NK-92 (cell line): ENCODE data around the gene CFAP73.
"Not testable (repeated sequence)": the region's sequence is repeated elsewhere in the genome, so short reads cannot be mapped to it uniquely, and the experiment has no call there.

Experiments used
- DNase-seq: peaks from one replicate; lab custom pipeline; 2025; ENCODE audit not compliant: unreplicated experiment; lab: John Stamatoyannopoulos, UW

Gene CFAP73

GRCh38 chr12:113186666-113187325, 37.3 kb downstream of the CFAP73 start:
- no peak for DNase-seq

DNA sequence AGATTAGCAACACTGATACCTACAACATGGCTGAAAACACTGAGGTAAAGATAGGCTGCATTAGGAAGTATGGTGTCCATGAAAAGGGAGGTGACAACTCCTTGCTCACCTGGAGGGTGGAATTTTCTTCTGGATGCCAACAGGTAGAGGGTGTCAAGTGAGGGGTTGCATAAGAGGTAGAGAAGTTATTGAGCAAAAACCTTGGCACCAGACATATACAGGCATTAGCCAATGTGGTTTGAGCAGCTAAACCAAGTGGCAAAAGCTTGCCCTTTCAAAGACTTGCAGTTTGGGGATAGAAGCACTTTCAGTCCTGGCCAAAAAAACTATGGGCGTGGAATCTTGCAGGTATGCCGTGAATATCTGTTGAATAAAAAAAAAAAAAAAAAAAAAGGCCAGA, 39.8 kb downstream of the CFAP73 start:
- DNase-seq: no peak

- DNase-seq: no peak
These were observed 41.2 kb downstream of the CFAP73 start for GRCh38 chr12:113190761-113191160.

DNA sequence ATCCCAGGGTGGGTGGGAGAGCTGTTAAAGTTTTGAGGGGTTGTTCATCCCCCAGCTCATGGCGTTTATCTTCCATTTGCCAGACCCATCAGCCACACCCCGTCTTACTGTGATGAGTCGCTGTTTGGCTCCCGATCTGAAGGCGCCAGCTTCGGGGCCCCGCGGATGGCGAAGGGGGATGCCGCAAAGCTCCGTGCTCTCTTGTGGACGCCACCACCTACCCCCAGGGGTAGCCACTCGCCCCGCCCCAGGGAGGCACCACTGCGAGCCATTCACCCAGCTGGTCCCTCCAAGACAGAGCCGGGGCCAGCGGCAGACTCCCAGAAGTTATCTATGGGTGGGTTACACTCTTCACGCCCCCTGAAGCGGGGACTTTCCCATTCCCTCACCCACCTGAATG, 41.7 kb downstream of the CFAP73 start:
- DNase-seq: no peak

GRCh38 chr12:113194971-113195391, 45.5 kb downstream of the CFAP73 start:
- no peak for DNase-seq

GRCh38 chr12:113195598-113195997, 46.1 kb downstream of the CFAP73 start:
- no peak for DNase-seq

DNA sequence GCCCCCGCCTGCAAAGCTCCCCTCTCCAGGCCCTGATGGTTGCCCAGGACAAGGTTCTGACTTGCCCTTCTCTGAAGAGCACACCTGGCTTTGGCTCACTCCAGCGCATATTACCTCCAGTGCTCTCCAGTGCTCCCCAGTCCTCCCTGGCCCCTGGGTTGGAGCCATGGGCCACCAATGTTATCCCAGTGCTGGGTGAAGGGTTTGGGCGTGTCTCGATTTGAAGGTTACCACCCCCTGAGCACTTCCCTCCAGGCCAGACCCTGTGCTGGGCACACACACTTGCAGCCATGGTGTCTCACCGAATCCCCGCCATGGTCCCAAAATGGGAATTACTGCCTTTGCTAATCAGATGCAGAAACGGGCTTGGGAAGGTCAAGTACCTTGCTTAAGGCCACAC, 47.1 kb downstream of the CFAP73 start:
- no peak for DNase-seq

- DNase-seq: no peak
These were observed 47.5 kb downstream of the CFAP73 start for GRCh38 chr12:113196990-113197389.

- DNase-seq: no peak
These were observed 48.1 kb downstream of the CFAP73 start for GRCh38 chr12:113197518-113198077.

GRCh38 chr12:113198296-113198695, 48.8 kb downstream of the CFAP73 start:
- no peak for DNase-seq

DNA sequence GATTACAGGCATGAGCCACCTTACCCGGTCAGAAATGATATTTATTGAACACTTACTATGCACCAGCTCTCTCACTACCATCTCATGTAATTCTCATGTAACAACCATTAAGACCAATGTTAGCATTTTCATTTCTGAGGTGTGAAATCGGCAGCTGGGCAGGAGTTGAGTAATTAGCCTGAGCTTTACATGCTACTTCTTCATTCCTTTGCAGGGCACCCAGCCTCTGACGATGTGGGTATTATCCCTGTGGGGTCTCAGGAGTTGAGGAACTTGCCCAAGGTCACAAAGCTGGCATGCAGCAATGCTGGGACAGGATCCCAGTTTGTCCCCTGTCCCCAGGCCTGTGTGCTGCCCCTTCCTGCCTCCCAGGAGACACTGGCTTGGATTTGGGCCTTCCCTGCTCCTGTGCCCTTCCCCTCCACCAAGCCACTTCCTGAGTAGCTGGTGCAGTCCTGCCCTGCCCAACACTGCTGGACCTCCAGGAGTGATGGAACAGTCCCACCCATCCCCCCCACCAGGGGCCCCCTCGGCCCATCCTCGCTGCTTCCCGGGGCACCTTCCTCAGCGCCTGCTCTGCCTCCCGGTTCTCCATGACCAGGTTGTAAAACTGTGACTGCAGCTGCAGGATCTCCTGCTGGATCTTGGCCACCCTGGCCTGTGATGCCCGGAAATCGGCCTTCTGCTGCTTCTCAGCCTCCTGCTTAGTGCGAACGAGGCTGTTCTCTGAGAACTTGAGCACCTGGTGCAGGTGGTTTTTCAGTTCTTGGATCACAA, 50.7 kb downstream of the CFAP73 start:
- DNase-seq: no peak

DNA sequence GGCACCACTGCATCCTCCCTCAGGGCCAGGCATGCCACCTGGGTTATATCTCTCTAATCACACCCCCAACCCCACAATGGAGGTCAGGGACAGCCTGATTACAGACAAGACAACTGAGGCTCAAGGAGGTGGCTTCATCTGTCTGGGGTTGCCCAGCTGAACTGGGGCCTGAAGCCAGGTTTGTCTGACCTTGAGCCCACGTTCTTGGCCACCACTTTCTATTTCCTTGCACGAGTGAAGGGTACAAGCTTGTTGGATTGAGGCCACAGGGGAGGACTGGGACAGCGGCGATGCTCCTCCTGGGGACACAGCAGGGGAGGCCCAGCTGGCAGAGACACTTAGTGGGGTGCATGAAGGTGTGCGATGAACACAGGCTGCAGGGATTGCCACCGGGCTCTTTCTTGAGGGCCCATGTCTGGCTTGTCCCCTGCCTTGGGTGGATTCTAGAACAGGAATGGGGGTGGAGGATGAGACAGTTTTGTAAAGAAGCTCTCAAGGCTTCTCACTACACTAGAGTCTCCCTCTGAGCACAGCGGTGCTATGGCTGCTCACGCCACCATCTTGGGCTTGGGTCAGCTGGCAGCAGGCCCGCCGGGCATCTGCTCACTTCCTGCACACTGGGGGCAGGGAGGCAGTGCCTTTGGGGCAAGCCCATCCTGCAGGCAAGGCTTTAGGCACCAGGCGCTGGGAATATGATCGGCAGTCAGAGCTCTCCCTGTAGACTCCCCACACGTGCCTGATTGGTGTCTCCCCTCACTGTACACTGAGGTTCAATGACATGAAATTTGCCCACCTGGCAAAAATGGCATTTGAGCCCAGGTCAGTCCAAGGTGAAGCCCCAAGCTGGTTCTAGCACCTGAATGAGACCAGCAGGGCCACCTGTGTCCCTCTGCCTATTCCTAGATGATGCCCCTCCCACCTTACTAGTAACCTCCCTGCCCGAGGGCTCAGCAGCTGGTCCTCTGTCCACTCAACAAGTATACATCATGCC, 52.0 kb downstream of the CFAP73 start:
- no peak for DNase-seq

DNA sequence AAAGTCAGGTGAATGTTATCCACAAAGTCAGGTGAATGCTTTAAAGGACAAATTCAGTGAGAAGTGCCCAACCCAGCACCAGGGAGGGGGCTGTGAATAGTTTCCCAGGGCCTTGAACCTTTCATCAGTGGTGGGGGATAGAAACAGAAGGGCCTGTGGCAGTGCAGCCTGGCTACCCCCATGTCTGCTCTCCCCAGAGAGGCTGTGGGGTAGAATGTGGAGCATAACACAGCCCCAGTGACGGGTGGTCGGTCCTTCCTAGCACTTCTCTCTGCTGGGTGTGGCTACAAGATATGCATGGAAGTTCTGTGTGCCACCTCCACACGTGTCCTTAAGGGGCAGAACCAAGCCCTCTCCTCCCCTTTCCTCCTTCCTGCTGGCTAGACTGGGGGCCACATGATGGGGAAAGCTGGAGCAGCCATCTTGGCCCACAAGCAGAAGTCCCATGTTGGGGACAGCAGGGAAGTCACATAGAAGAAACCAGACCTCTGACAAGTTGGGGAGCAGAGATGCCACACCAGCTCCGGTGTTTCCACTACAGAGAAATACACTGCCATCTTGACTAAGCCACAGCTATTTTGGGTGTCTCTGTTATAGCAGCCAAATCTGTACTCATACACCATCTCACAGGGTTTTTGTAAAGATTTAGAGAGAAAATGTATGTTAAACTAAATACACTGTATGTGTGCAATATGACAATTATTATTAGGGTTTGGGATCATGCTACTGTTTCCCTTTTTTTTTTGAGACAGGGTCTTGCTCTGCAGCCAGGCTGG, 53.0 kb downstream of the CFAP73 start:
- DNase-seq: no peak

GRCh38 chr12:113203852-113204760, 54.6 kb downstream of the CFAP73 start:
- DNase-seq: no peak

DNA sequence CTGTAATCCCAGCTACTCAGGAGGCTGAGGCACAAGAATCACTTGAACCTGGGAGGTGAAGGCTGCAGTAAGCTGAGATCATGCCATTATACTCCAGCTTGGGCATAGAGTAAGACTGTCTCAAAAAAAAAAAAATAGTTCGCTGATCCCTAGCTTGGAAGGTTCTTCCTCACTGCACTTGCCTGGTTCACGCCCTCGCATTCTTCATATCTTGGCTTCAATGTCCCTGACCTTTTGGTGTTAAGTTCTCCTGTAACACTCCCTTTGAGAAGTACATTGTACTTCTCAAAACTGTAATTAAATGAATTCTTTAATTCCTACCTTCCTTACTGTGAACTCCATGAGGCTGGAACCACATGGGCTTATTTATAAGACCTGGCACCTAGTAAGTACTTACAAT, 55.3 kb downstream of the CFAP73 start:
- no peak for DNase-seq

DNA sequence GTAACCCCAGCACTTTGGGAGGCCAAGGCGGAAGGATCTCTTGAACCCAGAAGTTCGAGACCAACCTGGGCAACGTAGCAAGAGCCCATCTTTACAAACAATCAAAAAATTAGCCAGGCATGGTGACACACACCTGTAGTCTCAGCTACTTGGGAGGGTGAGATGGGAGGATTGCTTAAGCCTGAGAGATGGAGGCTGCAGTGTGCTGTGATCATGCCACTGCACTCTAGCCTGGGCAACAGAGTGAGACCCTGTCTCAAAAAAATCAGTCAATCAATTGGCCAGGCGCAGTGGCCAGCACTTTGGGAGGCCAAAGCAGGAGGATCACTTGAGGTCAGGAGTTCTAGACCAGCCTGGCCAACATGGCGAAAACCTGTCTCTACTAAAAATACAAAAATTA, 57.3 kb downstream of the CFAP73 start:
- not testable (repeated sequence) for DNase-seq

GRCh38 chr12:113207613-113208040, 58.1 kb downstream of the CFAP73 start:
- DNase-seq: no peak

DNA sequence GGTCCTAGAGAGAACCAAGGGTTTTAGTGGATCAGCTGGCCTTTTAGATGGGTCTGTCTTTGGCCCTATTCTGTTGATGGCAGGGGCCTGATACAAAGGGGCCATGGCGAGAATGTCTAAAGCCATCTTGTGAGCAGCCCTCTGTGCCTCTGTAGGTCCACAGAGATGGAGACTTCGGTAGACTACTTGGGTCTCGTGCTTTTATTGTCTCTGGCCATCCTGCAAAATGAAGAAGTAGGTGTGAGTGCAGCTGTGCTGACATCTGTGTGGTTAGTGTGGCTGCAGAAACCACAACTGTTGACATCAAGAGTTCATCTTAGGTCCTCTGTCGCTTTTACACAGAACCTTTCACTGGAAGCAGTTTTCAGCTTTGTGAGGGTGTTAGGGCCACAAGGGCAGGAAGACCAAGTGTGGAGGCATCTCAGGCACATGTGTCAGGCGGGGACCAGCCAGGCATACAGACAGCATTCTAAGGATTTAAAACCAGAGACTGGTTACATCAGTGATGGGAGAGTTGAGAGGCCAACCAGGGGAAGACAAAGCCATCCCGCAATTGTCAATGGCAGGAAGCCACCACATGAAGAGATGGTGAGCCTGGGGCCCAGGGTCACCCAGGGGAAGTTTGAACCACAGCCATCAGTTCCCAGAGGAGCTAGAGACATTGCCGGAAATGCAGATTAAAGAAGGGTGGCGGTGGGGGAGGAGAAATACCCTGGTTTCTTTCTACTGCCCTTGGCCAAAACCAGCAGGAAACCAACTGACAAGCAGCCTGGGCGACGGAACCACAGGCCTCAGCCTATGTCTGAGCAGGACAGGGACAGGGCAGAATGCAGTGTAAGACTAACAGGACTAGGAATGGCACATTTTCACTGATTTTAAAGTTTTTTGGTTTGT, 58.8 kb downstream of the CFAP73 start:
- DNase-seq: no peak
